Measurements from ENCODE around the gene RAD51D. TPM values are rescaled to one million over a fixed set of nuclear protein-coding genes. Genes with fewer than 3 reads are reported as not detected.

The RAD51D gene
- polyA plus RNA-seq, 1 donor (not counting 4 experiments of a cell fraction or from before 2014, with no cell fraction given), result 4.9 TPM

- H3K9ac ChIP-seq (ENCODE audit: control insufficient read depth, extremely low read depth, insufficient read depth, low read length), result no peak overlapping the region
- no peaks in the 10 kb centered on the region for H4K20me1 ChIP-seq (ENCODE audit: control insufficient read depth, extremely low read depth, insufficient read depth, low read length)
- H3K27ac ChIP-seq (ENCODE audit: control insufficient read depth, insufficient read depth, low read length), result no peak overlapping the region
- peaks cover 35 to 53% of the 10 kb centered on the region in 2 experiments for H3K36me3 ChIP-seq (ENCODE audit: control insufficient read depth in 2 of 2, extremely low read depth in 1 of 2, insufficient read depth in 2 of 2, low read length in 2 of 2)
- no peak overlapping the region for H3K4me3 ChIP-seq (ENCODE audit: control insufficient read depth in 2 of 3, extremely low read depth in 1 of 3, insufficient read depth in 2 of 3, low read depth in 1 of 3, low read length in 3 of 3)
- peaks cover 2% of the 10 kb centered on the region for H3K9me1 ChIP-seq (ENCODE audit: control insufficient read depth, extremely low read depth, insufficient read depth, low read length)
- H2AFZ ChIP-seq (ENCODE audit: control insufficient read depth, low read length), result no peak overlapping the region
- DNase-seq (ENCODE audit: low read depth, low spot score) (no peak), FAIRE-seq (no peak)
- H3K9me3 ChIP-seq (ENCODE audit: control insufficient read depth, low read depth, low read length), result no peaks in the 10 kb centered on the region
- peaks cover 4% of the 10 kb centered on the region for H3K4me1 ChIP-seq (ENCODE audit: control insufficient read depth, extremely low read depth, insufficient read depth, low read length)
- H3K27me3 ChIP-seq (ENCODE audit: control insufficient read depth, extremely low read depth, insufficient read depth, low read length), result no peaks in the 10 kb centered on the region
- dilution Hi-C loops (cut with MboI; ENCODE audit: extremely low pct_ligation_motif_present, low sequenced_read_pairs), result no loop called here
- peaks cover 26% of the 10 kb centered on the region for H3K79me2 ChIP-seq (ENCODE audit: control insufficient read depth, insufficient read depth, low read length)
- TF ChIP-seq, protein P1, sequence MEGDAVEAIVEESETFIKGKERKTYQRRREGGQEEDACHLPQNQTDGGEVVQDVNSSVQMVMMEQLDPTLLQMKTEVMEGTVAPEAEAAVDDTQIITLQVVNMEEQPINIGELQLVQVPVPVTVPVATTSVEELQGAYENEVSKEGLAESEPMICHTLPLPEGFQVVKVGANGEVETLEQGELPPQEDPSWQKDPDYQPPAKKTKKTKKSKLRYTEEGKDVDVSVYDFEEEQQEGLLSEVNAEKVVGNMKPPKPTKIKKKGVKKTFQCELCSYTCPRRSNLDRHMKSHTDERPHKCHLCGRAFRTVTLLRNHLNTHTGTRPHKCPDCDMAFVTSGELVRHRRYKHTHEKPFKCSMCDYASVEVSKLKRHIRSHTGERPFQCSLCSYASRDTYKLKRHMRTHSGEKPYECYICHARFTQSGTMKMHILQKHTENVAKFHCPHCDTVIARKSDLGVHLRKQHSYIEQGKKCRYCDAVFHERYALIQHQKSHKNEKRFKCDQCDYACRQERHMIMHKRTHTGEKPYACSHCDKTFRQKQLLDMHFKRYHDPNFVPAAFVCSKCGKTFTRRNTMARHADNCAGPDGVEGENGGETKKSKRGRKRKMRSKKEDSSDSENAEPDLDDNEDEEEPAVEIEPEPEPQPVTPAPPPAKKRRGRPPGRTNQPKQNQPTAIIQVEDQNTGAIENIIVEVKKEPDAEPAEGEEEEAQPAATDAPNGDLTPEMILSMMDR (optimal IDR thresholded peaks at IDR 0.05 in 1 of 3, IDR thresholded peaks at IDR 0.05 in 1 of 3, conservative IDR thresholded peaks at IDR 0.05 in 1 of 3; ENCODE audit: extremely low read depth in 1 of 3, insufficient read depth in 2 of 3, low read length in 3 of 3), result no peak
- TF ChIP-seq EZH2 (IDR thresholded peaks at IDR 0.05; ENCODE audit: low read length), result no peak
- no peak overlapping the region for H3K4me2 ChIP-seq (ENCODE audit: control insufficient read depth, extremely low read depth, insufficient read depth, low read depth, low read length)
Observed at GRCh38 chr17:35138218-35138617, 18.6 kb upstream of the RAD51D start.

DNA sequence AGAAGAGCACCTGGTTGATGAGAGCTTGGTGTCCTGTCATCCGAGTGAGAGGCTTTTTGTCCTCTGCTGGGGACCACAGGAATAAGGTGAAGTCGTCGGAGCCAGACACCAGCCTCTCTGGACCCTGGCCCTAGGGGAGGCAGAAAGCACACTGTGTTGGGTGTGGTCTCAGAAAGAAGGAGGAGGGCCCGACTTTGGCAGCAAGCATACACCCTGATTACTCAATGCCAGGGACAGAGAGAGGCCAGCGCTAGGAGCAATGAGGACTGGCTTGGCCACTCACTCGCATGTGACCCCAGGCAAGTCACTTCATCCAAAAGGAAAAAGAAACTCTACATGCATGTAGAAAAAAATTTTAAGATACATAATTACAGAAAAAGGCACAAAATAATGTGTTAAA, 15.7 kb upstream of the RAD51D start:
- TF ChIP-seq, protein P1 (optimal IDR thresholded peaks at IDR 0.05 in 1 of 3, IDR thresholded peaks at IDR 0.05 in 1 of 3, conservative IDR thresholded peaks at IDR 0.05 in 1 of 3; ENCODE audit: extremely low read depth in 1 of 3, insufficient read depth in 2 of 3, low read length in 3 of 3), result no peak
- TF ChIP-seq EZH2 (IDR thresholded peaks at IDR 0.05; ENCODE audit: low read length), result no peak
- Histone ChIP-seq H3K9me3 (ENCODE audit: control insufficient read depth, low read depth, low read length) (no peaks in the 10 kb centered on the region), H3K4me3 (ENCODE audit: control insufficient read depth in 2 of 3, extremely low read depth in 1 of 3, insufficient read depth in 2 of 3, low read depth in 1 of 3, low read length in 3 of 3) (no peak overlapping the region), H2AFZ (ENCODE audit: control insufficient read depth, low read length) (no peak overlapping the region), H3K4me1 (ENCODE audit: control insufficient read depth, extremely low read depth, insufficient read depth, low read length) (no peaks in the 10 kb centered on the region), H3K27me3 (ENCODE audit: control insufficient read depth, extremely low read depth, insufficient read depth, low read length) (no peaks in the 10 kb centered on the region), H3K79me2 (ENCODE audit: control insufficient read depth, insufficient read depth, low read length) (peaks cover 8% of the 10 kb centered on the region), H3K4me2 (ENCODE audit: control insufficient read depth, extremely low read depth, insufficient read depth, low read depth, low read length) (no peak overlapping the region), H4K20me1 (ENCODE audit: control insufficient read depth, extremely low read depth, insufficient read depth, low read length) (no peaks in the 10 kb centered on the region), H3K9ac (ENCODE audit: control insufficient read depth, extremely low read depth, insufficient read depth, low read length) (no peak overlapping the region), H3K36me3 (ENCODE audit: control insufficient read depth in 2 of 2, extremely low read depth in 1 of 2, insufficient read depth in 2 of 2, low read length in 2 of 2) (peaks cover 40 to 73% of the 10 kb centered on the region in 2 experiments), H3K9me1 (ENCODE audit: control insufficient read depth, extremely low read depth, insufficient read depth, low read length) (peaks cover 3% of the 10 kb centered on the region), H3K27ac (ENCODE audit: control insufficient read depth, insufficient read depth, low read length) (no peak overlapping the region)
- DNase-seq (ENCODE audit: low read depth, low spot score), result no peak
- dilution Hi-C loops (cut with MboI; ENCODE audit: extremely low pct_ligation_motif_present, low sequenced_read_pairs), result no loop called here
- FAIRE-seq, result no peak

All from keratinocyte (primary cell).